Measurements from ENCODE around the gene ITPR2. TPM values are rescaled to one million over a fixed set of nuclear protein-coding genes. Genes with fewer than 3 reads are reported as not detected.
A peak's percentile ranks its signal among the peaks of the same experiment; 100 is the strongest.

ITPR2 gene
- total RNA-seq, 4 donors from 2014 or later, result 32.6 to 87.5 (median 51.9) TPM

- Histone ChIP-seq H3K4me3 (no peak overlapping the region), H3K9me3 (no peaks in the 10 kb centered on the region), H3K4me1 (no peaks in the 10 kb centered on the region), H3K27ac (no peak overlapping the region), H3K36me3 (no peaks in the 10 kb centered on the region), H3K27me3 (no peaks in the 10 kb centered on the region)
- TF ChIP-seq POLR2A (IDR thresholded peaks at IDR 0.05), result no peak
- TF ChIP-seq CTCF (IDR thresholded peaks at IDR 0.05), result no peak
- DNase-seq, result no peak
Observed at GRCh38 chr12:26725276-26725916, 107.6 kb downstream of the ITPR2 start.

- H3K9me3 ChIP-seq, result no peaks in the 10 kb centered on the region
- H3K27ac ChIP-seq, result peak overlapping the region in 1 of 4 donors; percentile 43
- no peak for DNase-seq
- H3K4me1 ChIP-seq, result no peaks in the 10 kb centered on the region
- H3K4me3 ChIP-seq, result no peak overlapping the region
- no peaks in the 10 kb centered on the region for H3K36me3 ChIP-seq
- TF ChIP-seq POLR2A (IDR thresholded peaks at IDR 0.05), result no peak
- no peak for TF ChIP-seq CTCF (IDR thresholded peaks at IDR 0.05)
- H3K27me3 ChIP-seq, result no peaks in the 10 kb centered on the region
Observed at GRCh38 chr12:26724309-26724702, 108.7 kb downstream of the ITPR2 start.

GRCh38 chr12:26723379-26724308 lies 109.3 kb downstream of the ITPR2 start:
- H3K4me3 ChIP-seq, result no peak overlapping the region
- H3K27ac ChIP-seq, result peak overlapping the region in 1 of 4 donors; percentile 43
- no peaks in the 10 kb centered on the region for H3K36me3 ChIP-seq
- no peaks in the 10 kb centered on the region for H3K27me3 ChIP-seq
- no peak for TF ChIP-seq POLR2A (IDR thresholded peaks at IDR 0.05)
- TF ChIP-seq CTCF (IDR thresholded peaks at IDR 0.05), result no peak
- DNase-seq, result no peak
- no peaks in the 10 kb centered on the region for H3K4me1 ChIP-seq
- no peaks in the 10 kb centered on the region for H3K9me3 ChIP-seq

DNA sequence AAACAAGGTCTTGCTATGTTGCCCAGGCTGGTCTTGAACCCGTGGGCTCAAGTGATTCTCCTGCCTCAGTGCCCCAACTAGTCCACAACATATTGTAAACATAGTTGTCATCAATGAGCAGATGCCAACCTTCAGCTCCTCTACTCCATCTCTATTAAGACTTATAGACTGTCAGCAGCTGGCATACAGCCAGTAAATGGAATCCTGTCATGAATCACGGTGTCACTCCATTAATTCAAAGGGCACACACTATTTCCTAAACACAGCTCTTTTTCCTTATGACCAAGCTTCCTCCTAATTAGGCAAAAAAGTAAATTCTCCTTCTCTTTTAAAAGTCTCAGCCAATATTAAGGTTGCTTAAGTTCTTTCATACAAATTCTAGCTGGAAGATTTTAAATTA lies 111.2 kb downstream of the ITPR2 start:
- H3K27me3 ChIP-seq, result no peaks in the 10 kb centered on the region
- DNase-seq, result no peak
- TF ChIP-seq CTCF (IDR thresholded peaks at IDR 0.05), result no peak
- H3K36me3 ChIP-seq, result no peaks in the 10 kb centered on the region
- no peaks in the 10 kb centered on the region for H3K4me1 ChIP-seq
- H3K27ac ChIP-seq, result no peak overlapping the region
- no peak overlapping the region for H3K4me3 ChIP-seq
- no peaks in the 10 kb centered on the region for H3K9me3 ChIP-seq

- Histone ChIP-seq H3K4me1 (no peaks in the 10 kb centered on the region), H3K4me3 (no peak overlapping the region), H3K36me3 (no peaks in the 10 kb centered on the region), H3K9me3 (no peaks in the 10 kb centered on the region), H3K27ac (no peak overlapping the region), H3K27me3 (no peaks in the 10 kb centered on the region)
- no peak for TF ChIP-seq POLR2A (IDR thresholded peaks at IDR 0.05)
- TF ChIP-seq CTCF (IDR thresholded peaks at IDR 0.05), result no peak
- DNase-seq, result no peak
Observed at GRCh38 chr12:26719852-26720251, 113.1 kb downstream of the ITPR2 start.

Data from Peyer's patch (tissue), 4 donors.